K562 (cell line): ENCODE measurements around the gene DNMT3A. TPM values are rescaled to one million over a fixed set of nuclear protein-coding genes. Genes with fewer than 3 reads are reported as not detected.

ENCODE experiments used
- ARHGAP35 ChIP-seq: fragments of 450-650 bp; IDR thresholded peaks from 2 replicates; pipeline ENCODE4 v1.6.1; 2018; ENCODE audit not compliant: partially characterized antibody
- CHD4 ChIP-seq: fragments of 200-600 bp; sonication (generic); IDR thresholded peaks from 3 replicates; pipeline ENCODE4 v1.6.1; 2012; ENCODE audit warnings: low read depth, mild to moderate bottlenecking, mixed read lengths, low read length, inconsistent platforms; ENCODE audit not compliant: insufficient read depth, insufficient replicate concordance, poor library complexity, severe bottlenecking
- CREM ChIP-seq: IDR thresholded peaks from 2 replicates; pipeline ENCODE4 v1.6.1; 2014; ENCODE audit warnings: antibody characterized with exemption, low read depth
- ERF ChIP-seq: fragments of 450-650 bp; formaldehyde crosslinking; IDR thresholded peaks from 2 replicates; pipeline ENCODE4 v1.4.0; 2020; ENCODE audit warnings: mild to moderate bottlenecking, mixed read lengths
- MCM2 ChIP-seq: fragments of 450-650 bp; IDR thresholded peaks from 2 replicates; pipeline ENCODE4 v1.6.1; 2017; ENCODE audit warnings: low read depth, mild to moderate bottlenecking
- MECOM ChIP-seq: fragments of 250-450 bp; sonication (Bioruptor Pico); IDR thresholded peaks from 2 replicates; pipeline ENCODE4 v1.8.0; 2022; ENCODE audit warnings: inconsistent platforms
- SLC30A9 ChIP-seq: fragments of 250-450 bp; sonication (Bioruptor Pico); IDR thresholded peaks from 2 replicates; pipeline ENCODE4 v1.8.0; 2022; ENCODE audit warnings: mild to moderate bottlenecking, moderate library complexity
- ZNF239 ChIP-seq: fragments of 250-450 bp; sonication (Bioruptor Pico); IDR thresholded peaks from 2 replicates; pipeline ENCODE4 v1.4.0; 2020; ENCODE audit warnings: mild to moderate bottlenecking
- ZNF699 ChIP-seq: fragments of 250-450 bp; sonication (Bioruptor Pico); IDR thresholded peaks from 2 replicates; pipeline ENCODE4 v1.8.0; 2021; ENCODE audit warnings: mild to moderate bottlenecking, moderate library complexity; ENCODE audit not compliant: insufficient replicate concordance
- polyA plus RNA-seq, 8 experiments: library from polyadenylated mRNA; depleted of rRNA in 4 of 8; stranded (reverse) in 5 of 8; unstranded in 3 of 8; fragments of >200 nt; fragmentation: Nextera tagmentation in 2 of 8; fragmentation: Illumina TruSeq in 1 of 8; extraction: Ambion mirVana in 2 of 8; extraction: Trizol in 1 of 8; gene quantifications; 2 replicates each; pipeline versions ENCODE4 v1.2.1 to v1.2.3, GENCODE V29; 2011 to 2014; ENCODE audit warnings: inconsistent platforms in 1 of 8, missing spikeins in 1 of 8
- total RNA-seq, 7 experiments: library from RNA; depleted of rRNA in 6 of 7; stranded (reverse); fragments of >200 nt in 6 of 7; fragmentation: Illumina TruSeq in 2 of 7; extraction: Trizol in 2 of 7; gene quantifications; 2 replicates each; pipeline versions ENCODE4 v1.2.1 to v1.2.3, GENCODE V29; 2011 to 2021; ENCODE audit warnings: low replicate concordance in 1 of 7
- TF ChIP-seq, protein P1 (sequence below): sonication (generic); formaldehyde crosslinking; IDR thresholded peaks from 2 replicates; pipeline ENCODE4 v1.8.0; 2022; ENCODE audit warnings: missing genetic modification reagents, mild to moderate bottlenecking, moderate library complexity, borderline replicate concordance
- TF ChIP-seq, protein P2 (sequence below): sonication (generic); formaldehyde crosslinking; IDR thresholded peaks from 2 replicates; pipeline ENCODE4 v1.8.0; 2022; ENCODE audit warnings: mild to moderate bottlenecking, missing genetic modification reagents, borderline replicate concordance
- TF ChIP-seq, protein P3 (sequence below), 2 experiments: IDR thresholded peaks in 1 of 2; conservative IDR thresholded peaks in 1 of 2; 2 replicates each; pipeline ENCODE4 v1.6.1; 2016; ENCODE audit warnings: low read depth in 2 of 2, mild to moderate bottlenecking in 1 of 2, missing compliant biosample characterization in 1 of 2, missing genetic modification characterization in 1 of 2, moderate library complexity in 1 of 2
- TF ChIP-seq, protein P4 (sequence below), 2 experiments: fragments of 450-650 bp in 1 of 2; sonication (generic) in 1 of 2; formaldehyde crosslinking in 1 of 2; IDR thresholded peaks in 1 of 2; conservative IDR thresholded peaks in 1 of 2; 2 replicates each; pipeline versions ENCODE4 v1.6.1 to v1.8.1; 2016 to 2023; ENCODE audit warnings: mild to moderate bottlenecking in 2 of 2, moderate library complexity in 2 of 2, inconsistent platforms in 1 of 2, missing genetic modification reagents in 1 of 2
- TF ChIP-seq, protein P5 (sequence below): fragments of 250-450 bp; sonication (Bioruptor Pico); IDR thresholded peaks from 2 replicates; pipeline ENCODE4 v1.4.0; 2020

DNMT3A gene
- total and polyA plus RNA-seq, 9 of the 15 experiments (the other 6 are each of a cell fraction or from before 2014, with no cell fraction given): 3.0 to 16.0 (median 6.1) TPM

DNA sequence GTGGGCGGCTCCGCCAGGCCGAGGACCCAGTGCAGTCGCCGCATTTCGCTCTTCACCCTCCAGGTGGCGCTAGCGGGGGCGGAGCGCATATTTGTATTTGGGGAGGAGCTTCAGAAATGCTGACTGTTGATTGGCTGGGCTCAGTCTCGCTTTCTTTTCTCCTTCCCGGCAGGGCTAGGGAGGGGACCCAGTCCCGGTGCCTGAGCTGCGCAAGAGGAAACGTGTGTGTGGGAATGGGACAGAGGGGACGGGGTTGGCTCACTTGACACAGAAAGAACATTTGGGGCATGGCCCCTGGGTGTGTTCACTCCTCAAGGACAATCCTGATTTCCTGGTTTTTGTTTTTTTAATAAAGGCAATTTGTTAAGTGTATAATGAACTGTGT lies 20.3 kb upstream of the DNMT3A start (continued):
- TF ChIP-seq, protein P1, sequence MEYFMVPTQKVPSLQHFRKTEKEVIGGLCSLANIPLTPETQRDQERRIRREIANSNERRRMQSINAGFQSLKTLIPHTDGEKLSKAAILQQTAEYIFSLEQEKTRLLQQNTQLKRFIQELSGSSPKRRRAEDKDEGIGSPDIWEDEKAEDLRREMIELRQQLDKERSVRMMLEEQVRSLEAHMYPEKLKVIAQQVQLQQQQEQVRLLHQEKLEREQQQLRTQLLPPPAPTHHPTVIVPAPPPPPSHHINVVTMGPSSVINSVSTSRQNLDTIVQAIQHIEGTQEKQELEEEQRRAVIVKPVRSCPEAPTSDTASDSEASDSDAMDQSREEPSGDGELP (CRISPR knock-in tag): peak; percentile 57; the same call in 1 of the 2 replicates
- TF ChIP-seq ZNF699 (CRISPR knock-in tag) (no peak), ERF (CRISPR knock-in tag) (no peak), ARHGAP35 (no peak), MCM2 (no peak), CREM (peak; percentile 64), ZNF239 (no peak), MECOM (CRISPR knock-in tag) (no peak), CHD4 (no peak), SLC30A9 (no peak)
- TF ChIP-seq, protein P2, sequence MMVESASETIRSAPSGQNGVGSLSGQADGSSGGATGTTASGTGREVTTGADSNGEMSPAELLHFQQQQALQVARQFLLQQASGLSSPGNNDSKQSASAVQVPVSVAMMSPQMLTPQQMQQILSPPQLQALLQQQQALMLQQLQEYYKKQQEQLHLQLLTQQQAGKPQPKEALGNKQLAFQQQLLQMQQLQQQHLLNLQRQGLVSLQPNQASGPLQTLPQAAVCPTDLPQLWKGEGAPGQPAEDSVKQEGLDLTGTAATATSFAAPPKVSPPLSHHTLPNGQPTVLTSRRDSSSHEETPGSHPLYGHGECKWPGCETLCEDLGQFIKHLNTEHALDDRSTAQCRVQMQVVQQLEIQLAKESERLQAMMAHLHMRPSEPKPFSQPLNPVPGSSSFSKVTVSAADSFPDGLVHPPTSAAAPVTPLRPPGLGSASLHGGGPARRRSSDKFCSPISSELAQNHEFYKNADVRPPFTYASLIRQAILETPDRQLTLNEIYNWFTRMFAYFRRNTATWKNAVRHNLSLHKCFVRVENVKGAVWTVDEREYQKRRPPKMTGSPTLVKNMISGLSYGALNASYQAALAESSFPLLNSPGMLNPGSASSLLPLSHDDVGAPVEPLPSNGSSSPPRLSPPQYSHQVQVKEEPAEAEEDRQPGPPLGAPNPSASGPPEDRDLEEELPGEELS (CRISPR knock-in tag): no peak
- TF ChIP-seq, protein P3, sequence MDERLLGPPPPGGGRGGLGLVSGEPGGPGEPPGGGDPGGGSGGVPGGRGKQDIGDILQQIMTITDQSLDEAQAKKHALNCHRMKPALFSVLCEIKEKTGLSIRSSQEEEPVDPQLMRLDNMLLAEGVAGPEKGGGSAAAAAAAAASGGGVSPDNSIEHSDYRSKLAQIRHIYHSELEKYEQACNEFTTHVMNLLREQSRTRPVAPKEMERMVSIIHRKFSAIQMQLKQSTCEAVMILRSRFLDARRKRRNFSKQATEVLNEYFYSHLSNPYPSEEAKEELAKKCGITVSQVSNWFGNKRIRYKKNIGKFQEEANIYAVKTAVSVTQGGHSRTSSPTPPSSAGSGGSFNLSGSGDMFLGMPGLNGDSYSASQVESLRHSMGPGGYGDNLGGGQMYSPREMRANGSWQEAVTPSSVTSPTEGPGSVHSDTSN (CRISPR knock-in tag; IDR thresholded peaks at IDR 0.05; ENCODE audit: low read depth): no peak
- TF ChIP-seq, protein P3 (tag; conservative IDR thresholded peaks at IDR 0.05; ENCODE audit: low read depth): 0 out of 2 replicates have a peak, but pooled peaks have one; percentile 16
- TF ChIP-seq, protein P4, sequence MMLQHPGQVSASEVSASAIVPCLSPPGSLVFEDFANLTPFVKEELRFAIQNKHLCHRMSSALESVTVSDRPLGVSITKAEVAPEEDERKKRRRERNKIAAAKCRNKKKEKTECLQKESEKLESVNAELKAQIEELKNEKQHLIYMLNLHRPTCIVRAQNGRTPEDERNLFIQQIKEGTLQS (IDR thresholded peaks at IDR 0.05): no peak
- TF ChIP-seq, protein P4 (CRISPR knock-in tag; conservative IDR thresholded peaks at IDR 0.05): no peak
- TF ChIP-seq, protein P5, sequence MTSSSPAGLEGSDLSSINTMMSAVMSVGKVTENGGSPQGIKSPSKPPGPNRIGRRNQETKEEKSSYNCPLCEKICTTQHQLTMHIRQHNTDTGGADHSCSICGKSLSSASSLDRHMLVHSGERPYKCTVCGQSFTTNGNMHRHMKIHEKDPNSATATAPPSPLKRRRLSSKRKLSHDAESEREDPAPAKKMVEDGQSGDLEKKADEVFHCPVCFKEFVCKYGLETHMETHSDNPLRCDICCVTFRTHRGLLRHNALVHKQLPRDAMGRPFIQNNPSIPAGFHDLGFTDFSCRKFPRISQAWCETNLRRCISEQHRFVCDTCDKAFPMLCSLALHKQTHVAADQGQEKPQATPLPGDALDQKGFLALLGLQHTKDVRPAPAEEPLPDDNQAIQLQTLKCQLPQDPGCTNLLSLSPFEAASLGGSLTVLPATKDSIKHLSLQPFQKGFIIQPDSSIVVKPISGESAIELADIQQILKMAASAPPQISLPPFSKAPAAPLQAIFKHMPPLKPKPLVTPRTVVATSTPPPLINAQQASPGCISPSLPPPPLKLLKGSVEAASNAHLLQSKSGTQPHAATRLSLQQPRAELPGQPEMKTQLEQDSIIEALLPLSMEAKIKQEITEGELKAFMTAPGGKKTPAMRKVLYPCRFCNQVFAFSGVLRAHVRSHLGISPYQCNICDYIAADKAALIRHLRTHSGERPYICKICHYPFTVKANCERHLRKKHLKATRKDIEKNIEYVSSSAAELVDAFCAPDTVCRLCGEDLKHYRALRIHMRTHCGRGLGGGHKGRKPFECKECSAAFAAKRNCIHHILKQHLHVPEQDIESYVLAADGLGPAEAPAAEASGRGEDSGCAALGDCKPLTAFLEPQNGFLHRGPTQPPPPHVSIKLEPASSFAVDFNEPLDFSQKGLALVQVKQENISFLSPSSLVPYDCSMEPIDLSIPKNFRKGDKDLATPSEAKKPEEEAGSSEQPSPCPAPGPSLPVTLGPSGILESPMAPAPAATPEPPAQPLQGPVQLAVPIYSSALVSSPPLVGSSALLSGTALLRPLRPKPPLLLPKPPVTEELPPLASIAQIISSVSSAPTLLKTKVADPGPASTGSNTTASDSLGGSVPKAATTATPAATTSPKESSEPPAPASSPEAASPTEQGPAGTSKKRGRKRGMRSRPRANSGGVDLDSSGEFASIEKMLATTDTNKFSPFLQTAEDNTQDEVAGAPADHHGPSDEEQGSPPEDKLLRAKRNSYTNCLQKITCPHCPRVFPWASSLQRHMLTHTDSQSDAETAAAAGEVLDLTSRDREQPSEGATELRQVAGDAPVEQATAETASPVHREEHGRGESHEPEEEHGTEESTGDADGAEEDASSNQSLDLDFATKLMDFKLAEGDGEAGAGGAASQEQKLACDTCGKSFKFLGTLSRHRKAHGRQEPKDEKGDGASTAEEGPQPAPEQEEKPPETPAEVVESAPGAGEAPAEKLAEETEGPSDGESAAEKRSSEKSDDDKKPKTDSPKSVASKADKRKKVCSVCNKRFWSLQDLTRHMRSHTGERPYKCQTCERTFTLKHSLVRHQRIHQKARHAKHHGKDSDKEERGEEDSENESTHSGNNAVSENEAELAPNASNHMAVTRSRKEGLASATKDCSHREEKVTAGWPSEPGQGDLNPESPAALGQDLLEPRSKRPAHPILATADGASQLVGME (CRISPR knock-in tag): no peak
